Measurements from ENCODE around the gene JPH4. TPM values are rescaled to one million over a fixed set of nuclear protein-coding genes. Genes with fewer than 3 reads are reported as not detected.

JPH4 gene
- total RNA-seq, 6 experiments from 2014 or later = 0.07 to 0.20 (median 0.19) TPM; not detected in 3

GRCh38 chr14:23524954-23525353 lies 53.6 kb downstream of the JPH4 start:
- ATAC-seq = no peak
- intact Hi-C loops (cut with DNase I) = no loop called here
- Histone ChIP-seq H3K27me3 (no peaks in the 10 kb centered on the region), H3K9me3 (no peaks in the 10 kb centered on the region), H3K36me3 (no peaks in the 10 kb centered on the region), H3K4me3 (no peak overlapping the region), H3K27ac (no peak overlapping the region), H3K4me1 (no peaks in the 10 kb centered on the region)
- TF ChIP-seq, protein P1, sequence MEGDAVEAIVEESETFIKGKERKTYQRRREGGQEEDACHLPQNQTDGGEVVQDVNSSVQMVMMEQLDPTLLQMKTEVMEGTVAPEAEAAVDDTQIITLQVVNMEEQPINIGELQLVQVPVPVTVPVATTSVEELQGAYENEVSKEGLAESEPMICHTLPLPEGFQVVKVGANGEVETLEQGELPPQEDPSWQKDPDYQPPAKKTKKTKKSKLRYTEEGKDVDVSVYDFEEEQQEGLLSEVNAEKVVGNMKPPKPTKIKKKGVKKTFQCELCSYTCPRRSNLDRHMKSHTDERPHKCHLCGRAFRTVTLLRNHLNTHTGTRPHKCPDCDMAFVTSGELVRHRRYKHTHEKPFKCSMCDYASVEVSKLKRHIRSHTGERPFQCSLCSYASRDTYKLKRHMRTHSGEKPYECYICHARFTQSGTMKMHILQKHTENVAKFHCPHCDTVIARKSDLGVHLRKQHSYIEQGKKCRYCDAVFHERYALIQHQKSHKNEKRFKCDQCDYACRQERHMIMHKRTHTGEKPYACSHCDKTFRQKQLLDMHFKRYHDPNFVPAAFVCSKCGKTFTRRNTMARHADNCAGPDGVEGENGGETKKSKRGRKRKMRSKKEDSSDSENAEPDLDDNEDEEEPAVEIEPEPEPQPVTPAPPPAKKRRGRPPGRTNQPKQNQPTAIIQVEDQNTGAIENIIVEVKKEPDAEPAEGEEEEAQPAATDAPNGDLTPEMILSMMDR (IDR thresholded peaks at IDR 0.05) = no peak
- no peak for TF ChIP-seq POLR2A (IDR thresholded peaks at IDR 0.05)
- 50% methylated on average over 2 of the region's 14 CpGs for WGBS (ENCODE audit: insufficient coverage, low coverage, low lambda C conversion rate, missing lambda C conversion rate)
- no peak for DNase-seq

GRCh38 chr14:23523229-23524016 lies 55.2 kb downstream of the JPH4 start:
- ATAC-seq = no peak
- H3K27ac ChIP-seq = no peak overlapping the region
- 83% methylated on average over 2 of the region's 16 CpGs for WGBS (ENCODE audit: insufficient coverage, low coverage, low lambda C conversion rate, missing lambda C conversion rate)
- intact Hi-C loops (cut with DNase I) = no loop called here
- H3K4me3 ChIP-seq = no peak overlapping the region
- no peak for TF ChIP-seq POLR2A (IDR thresholded peaks at IDR 0.05)
- TF ChIP-seq, protein P1 (IDR thresholded peaks at IDR 0.05) = no peak
- H3K4me1 ChIP-seq = no peaks in the 10 kb centered on the region
- no peaks in the 10 kb centered on the region for H3K9me3 ChIP-seq
- no peak for DNase-seq
- H3K36me3 ChIP-seq = no peaks in the 10 kb centered on the region
- no peaks in the 10 kb centered on the region for H3K27me3 ChIP-seq

DNA sequence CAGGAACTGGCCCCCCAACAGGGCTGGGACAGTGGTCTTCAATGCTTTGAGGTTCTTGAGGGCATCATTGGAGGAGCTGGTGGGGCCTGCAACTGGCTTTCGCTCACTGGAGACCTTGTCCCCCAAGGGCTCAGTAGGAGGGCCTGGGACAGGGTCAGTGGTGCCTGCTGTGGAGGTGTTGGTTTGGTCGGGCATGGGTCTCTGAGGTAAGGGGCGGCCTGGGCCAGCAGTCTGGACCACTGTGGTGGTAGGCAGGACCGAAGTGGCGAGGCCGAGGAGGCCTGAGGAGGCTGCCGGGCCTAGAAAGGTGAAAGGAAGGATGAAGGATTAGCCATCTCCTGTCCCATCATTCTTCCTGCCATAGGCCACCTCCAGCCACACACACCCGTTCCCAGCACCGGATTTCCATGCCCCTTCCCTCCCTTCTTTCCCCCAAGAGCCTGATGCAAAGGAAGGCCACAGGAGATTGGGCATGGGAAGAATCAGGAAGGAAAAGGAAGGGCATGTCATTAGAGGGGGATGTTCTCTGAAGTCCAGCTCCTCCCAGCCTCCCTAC lies 55.9 kb downstream of the JPH4 start:
- H3K4me3 ChIP-seq = no peak overlapping the region
- H3K4me1 ChIP-seq = no peaks in the 10 kb centered on the region
- no peaks in the 10 kb centered on the region for H3K27me3 ChIP-seq
- no peak for ATAC-seq
- H3K27ac ChIP-seq = no peak overlapping the region
- no peaks in the 10 kb centered on the region for H3K36me3 ChIP-seq
- intact Hi-C loops (cut with DNase I) = no loop called here
- DNase-seq = no peak
- WGBS (ENCODE audit: insufficient coverage, low coverage, low lambda C conversion rate, missing lambda C conversion rate) = 45% methylated on average over 2 of the region's 9 CpGs
- no peaks in the 10 kb centered on the region for H3K9me3 ChIP-seq
- TF ChIP-seq POLR2A (IDR thresholded peaks at IDR 0.05) = no peak
- TF ChIP-seq, protein P1 (IDR thresholded peaks at IDR 0.05) = no peak

DNA sequence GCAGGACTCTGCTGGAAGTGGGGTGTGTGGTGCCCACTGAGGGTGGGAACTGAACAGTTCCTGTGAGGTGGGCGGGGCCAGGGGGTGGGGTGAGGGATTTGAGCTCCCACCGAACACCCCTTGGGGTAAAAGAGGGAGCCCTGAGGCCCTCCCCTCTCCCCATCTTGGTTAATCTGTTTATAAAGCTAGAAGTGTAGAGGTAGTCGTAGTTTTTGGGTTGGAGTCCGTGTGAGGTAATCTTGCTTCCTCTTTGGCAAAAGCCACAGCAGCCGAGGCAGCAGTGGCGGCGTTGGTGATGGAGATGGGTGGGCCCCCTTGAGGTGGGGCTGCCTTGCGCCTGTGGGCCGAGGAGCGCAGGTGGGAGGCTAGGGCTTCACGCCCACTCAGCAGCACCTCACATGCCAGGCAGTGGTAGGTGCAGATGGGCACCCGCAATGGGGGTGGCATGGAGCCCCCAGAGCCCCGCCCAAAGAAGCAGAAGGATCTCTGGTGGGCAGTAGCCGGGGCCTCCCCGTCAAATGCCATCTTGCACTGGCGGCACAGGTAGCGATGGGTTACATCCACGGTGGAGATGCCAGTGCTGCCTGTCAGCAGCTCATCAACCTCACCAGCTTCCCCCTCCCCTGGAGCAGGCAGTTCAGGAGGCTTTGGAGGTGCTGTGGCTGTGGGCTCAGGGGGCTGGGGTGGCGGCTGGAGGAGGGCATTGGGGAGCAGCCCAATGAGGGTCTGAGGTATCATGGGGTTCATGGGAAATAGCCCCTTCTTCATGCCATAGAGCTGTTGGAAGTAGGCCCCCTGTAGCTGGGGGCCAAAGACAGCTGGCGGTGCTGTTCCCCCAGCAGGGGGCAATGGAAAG lies 56.6 kb downstream of the JPH4 start:
- Histone ChIP-seq H3K36me3 (no peaks in the 10 kb centered on the region), H3K4me1 (no peaks in the 10 kb centered on the region), H3K4me3 (no peak overlapping the region), H3K9me3 (no peaks in the 10 kb centered on the region), H3K27ac (no peak overlapping the region), H3K27me3 (no peaks in the 10 kb centered on the region)
- intact Hi-C loops (cut with DNase I) = no loop called here
- no peak for TF ChIP-seq POLR2A (IDR thresholded peaks at IDR 0.05)
- TF ChIP-seq, protein P1 (IDR thresholded peaks at IDR 0.05) = no peak
- 20% methylated on average over 2 of the region's 20 CpGs for WGBS (ENCODE audit: insufficient coverage, low coverage, low lambda C conversion rate, missing lambda C conversion rate)
- no peak for DNase-seq
- ATAC-seq = no peak
